Stimulated activated CD4-positive, alpha-beta T cell treated with anti-CD3 and anti-CD28 coated beads, Interleukin-12 subunit alpha, Interleukin-12 subunit beta, amount 100 ng/mL, for 4 hours (primary cell): ENCODE measurements around the gene FBLN7.

ENCODE experiments used
- DNase-seq: peaks from one replicate; pipeline ENCODE4 v3.0.0-alpha.2; 2020

FBLN7 gene

GRCh38 chr2:112159454-112159921, 21.3 kb downstream of the FBLN7 start:
- no peak for DNase-seq

DNA sequence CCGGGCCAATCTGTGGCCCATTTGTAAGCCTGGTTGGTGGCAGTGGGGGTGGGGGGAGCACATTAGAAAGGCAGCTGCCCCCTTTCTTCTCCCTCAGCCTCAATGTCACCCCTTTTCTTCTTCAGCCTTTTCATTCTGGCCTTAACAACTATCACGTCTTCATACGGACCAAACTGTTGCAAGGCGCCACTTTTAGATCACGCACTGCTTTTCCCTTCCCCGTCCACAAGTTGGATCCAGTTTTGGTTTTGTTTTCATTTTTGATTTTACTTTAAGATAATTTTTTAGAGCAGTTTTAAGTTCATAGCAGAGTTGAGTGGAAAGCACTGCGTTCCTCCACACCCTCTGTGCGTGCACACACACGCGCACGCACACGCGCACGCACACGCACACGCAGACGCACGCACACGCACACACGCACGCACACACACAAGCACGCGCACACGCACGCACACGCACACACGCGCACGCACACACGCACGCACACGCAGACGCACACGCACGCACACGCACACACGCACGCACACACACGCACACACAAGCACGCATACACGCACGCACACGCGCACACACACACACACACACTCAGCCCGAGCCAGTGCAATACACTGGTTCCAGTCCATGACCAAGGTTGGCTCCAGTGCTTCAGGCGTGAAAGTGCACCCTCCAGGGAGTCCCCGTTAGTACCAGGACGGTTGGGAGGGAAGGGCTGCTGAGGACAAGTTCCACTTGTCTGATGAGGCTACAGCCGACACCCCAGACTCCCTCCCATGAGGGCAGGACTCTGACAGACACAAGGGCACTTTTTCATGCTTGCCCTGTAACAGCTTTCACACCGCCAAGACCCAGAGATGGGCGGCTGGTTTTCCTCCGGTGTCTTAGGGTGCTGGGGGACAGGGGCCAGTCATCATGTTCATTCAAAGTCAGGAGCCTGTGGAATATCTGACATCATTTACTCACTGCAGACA, 22.4 kb downstream of the FBLN7 start:
- no peak for DNase-seq

DNA sequence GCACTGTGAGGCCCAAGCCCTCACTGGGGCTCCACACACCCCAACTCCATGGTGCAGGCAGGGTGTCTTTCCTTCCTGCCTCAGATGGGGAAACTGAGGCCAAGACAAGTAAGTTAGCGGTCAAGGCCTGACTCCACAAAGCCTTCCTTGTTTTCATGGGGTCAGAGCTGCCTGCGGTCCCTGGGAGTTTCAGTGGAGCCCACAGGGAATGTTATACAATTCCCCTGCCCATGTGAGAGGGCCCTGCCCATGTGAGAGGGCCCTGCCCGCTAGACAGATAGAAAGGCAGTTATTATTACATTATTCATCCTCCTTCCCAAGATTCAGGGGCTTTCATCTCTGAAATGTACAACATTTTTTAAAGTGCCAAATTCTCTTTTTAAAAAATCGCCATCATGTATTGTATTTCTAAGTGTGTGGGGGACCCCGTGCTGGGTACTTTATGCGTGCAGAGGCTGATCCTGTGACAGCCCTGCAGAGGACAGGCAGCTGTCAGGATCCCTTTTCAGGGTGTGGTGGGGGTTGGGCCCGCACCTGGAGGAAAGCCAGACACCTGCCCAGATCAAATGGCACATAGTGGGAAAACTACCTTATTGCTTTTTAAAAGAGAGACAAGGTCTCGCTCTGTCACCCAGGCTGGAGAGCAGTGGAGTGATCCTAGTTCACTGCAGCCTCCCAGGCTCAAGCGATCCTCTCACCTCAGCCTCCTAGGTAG, 23.4 kb downstream of the FBLN7 start:
- no peak for DNase-seq

GRCh38 chr2:112162341-112162740, 24.2 kb downstream of the FBLN7 start:
- DNase-seq: no peak

- no peak for DNase-seq
Observed at GRCh38 chr2:112162956-112163355, 24.8 kb downstream of the FBLN7 start.

DNA sequence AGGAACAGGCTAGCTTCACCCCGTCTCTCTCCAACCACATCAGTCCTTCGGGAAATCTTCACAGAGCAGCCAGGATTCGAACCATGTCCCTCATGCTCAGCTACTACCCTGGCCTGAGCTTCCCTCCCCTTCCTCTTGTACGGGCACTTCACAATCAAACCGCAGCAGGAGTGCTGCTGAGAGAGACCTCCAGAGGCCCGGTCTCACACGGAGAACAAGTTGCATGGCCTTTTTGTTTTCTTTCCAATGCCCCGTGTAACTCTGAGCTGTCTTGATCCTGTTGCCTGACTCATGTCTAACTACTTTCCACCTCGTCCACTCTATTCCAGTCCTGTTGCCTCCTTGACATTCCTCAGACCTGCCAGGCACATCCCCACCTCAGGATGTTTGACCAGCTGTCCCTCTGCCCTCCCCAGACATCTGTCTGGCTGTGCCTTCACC, 25.4 kb downstream of the FBLN7 start:
- no peak for DNase-seq

- no peak for DNase-seq
Observed at GRCh38 chr2:112164876-112165275, 26.7 kb downstream of the FBLN7 start.

GRCh38 chr2:112165296-112165695, 27.1 kb downstream of the FBLN7 start:
- DNase-seq: no peak

- peak; percentile 36 for DNase-seq
Observed at GRCh38 chr2:112166806-112167499, 28.8 kb downstream of the FBLN7 start.

DNA sequence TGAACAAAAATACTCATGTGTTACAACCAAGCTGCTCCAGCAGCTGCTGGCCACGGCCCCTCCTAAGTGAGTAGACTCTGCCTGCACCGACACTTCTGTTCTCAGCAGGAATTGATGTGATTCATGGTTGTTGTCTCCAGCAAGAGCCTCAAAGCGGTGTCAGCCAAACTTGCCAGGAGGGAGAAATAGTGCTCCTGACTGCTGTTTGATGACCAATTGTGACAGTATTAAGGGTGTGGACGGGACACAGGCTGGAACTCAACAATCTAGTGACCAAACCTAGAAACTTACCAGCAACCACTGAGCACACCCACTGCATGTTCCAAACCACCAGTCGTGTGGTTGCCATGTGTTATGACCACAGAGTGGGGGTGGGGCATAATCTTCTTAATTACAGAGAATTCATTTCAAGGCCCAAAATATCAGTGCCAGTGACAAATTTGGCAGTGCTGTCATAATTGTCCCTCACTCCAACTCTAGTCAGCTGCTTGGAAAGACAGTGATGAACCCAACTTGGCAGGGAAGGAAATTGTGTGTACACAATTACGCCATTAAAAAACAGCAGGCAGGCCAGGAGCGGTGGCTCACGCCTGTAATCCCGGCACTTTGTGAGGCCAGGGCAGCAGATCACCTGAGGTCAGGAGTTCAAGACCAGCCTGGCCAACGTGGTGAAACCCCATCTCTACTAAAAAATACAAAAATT, 30.4 kb downstream of the FBLN7 start:
- no peak for DNase-seq

DNA sequence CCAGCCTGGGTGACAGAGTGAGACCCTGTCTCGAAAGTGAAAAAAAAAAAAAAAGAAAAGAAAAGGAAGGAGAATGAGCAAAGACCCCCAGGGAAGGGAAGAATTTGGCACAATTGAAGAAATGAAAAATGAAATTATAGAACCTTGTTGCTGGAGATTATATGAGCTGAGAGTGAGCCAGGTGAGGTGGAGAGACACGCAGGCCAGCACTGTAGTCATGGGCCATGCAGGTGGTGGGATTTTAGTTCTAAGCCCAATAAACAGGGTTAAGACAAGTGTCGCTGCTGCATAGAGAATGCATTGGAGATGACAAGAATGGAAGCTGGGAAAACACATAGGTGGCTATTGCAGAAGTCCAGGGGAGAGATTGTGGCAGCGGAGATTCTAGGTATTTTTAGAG, 32.3 kb downstream of the FBLN7 start:
- no peak for DNase-seq

GRCh38 chr2:112173646-112174319, 35.6 kb downstream of the FBLN7 start:
- no peak for DNase-seq

DNA sequence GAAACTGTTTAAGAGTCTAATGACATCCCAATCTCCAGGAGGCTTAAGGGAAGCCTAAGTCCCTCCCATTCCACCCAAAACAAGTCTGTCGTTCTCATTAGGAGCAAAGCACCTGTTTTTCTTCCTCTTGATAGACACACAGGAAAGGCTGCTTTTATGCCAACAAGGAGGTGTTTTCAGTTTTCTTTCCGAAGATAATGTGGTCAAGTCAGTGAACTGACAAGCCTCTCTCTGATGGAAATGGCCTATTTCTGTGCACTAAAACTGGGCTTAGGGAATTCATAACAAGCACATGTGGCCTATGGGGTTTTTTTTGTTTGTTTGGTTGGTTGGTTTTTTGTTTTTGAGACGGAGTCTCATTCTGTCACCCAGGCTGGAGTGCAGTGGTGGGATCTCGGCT, 36.2 kb downstream of the FBLN7 start:
- DNase-seq: no peak

- no peak for DNase-seq
Observed at GRCh38 chr2:112175333-112175732, 37.1 kb downstream of the FBLN7 start.

DNA sequence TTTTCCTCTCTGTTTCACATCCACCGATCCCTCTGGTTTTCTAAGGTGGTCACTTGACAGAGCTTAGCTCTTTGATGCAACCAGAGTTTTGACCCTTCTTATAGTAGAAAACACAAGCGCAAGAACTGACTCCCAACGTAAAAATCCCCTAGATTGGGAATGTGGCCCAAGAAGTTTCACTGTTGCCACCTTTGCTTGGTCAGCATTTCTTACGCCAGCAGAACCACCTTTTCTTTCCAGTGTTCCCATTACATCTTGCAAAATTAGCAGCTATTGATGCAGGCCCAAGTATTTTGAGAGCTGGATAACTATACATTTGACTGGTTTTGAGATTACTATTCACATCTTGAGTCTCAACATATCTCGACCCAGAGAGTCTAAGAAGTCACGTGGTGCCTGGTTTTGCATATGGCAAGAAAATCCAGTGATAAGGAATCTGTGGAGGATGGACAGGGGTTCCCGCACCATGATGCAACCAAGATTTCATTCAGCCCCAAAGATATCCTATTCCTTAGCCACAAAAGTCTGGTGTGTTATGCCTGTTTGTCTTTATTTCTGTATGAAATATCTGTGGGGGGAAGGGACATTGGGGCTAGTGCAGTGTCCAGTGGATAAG, 37.9 kb downstream of the FBLN7 start:
- no peak for DNase-seq

DNA sequence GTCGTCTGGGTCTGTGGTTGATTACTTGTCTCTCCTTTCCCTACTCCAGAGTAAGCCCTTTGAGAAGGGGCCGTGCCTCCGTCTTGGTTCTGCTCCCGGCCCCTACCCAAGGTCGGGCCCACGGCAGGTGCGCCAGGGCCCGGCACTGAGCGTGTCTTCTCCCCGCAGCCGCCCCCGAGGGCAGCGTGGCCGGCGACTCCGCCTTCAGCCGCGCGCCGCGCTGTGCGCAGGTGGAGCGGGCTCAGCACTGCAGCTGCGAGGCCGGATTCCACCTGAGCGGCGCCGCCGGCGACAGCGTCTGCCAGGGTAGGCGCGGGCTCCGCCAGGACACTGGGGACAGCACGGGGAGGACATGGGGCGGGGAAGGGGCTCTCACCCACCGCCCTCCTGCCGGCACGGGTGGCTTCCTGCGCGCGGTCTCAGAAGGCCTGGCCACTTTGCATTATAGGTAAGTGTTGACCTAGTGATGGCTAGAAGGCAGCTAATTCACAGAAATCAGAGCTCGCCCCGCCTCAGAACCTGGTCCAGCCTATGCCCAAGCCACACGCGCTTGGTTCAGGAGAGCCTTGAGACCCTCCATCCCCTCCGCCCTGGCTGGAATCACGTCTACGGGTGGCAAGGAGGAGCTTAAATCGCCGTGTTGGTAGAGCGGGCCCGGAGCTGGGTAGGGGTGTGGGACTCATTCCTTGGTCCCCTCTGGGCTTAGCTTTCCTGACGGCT, 43.5 kb downstream of the FBLN7 start:
- peak; percentile 65 for DNase-seq

- DNase-seq: peak; percentile 49
Observed at GRCh38 chr2:112182581-112183034, 44.4 kb downstream of the FBLN7 start.

DNA sequence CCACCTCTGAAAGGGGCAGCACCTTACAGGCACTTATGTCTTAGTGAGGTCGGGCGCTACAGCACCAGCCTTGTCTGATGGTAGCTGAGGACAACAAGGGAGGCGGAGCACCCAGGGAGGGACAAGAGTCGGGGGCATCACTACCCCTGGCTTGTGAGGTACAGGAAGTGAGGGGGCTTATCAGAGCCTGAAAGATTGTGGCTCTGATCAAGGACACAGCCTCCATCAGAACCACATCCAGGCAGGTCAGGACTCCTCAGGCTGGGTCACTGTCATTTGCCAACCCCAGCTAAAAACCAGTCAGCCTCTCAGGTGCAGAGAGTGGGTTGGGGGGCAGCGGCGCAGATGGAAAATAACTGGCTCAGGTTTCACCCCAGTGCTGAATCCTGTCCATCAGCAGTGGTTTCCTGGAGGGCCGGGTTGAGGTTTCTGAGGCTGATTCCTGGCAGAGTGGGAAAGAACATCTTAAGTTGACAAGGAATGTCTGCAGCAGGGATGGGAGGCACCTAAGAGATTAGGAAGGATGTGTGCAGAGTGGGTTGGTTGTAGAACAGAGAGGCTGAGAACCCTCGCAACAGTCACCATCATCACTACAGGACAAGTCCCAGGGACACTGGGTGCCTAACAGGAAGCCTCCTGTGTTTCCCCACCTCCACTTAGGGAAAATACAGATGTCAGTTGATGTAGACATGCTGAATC, 45.3 kb downstream of the FBLN7 start:
- no peak for DNase-seq

DNA sequence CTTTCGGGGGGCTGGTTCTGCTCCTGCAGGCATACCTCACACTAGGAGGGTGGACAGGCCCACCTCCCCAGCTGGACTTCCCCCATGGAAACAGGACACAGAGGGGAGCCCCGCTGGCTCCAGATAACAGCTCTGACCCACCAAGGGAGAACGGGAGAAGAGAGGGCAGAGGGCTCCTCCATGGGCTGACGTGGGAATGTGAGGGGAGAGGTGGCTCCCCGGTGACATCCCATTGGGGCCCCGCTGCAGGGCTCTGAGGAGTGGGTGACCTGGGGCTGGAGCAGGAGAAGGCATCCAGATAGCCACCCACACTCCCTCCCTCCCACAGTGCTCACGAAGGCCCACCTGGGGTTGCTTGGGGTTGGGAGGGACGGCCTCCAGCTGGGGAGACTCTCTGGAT, 45.9 kb downstream of the FBLN7 start:
- no peak for DNase-seq

DNA sequence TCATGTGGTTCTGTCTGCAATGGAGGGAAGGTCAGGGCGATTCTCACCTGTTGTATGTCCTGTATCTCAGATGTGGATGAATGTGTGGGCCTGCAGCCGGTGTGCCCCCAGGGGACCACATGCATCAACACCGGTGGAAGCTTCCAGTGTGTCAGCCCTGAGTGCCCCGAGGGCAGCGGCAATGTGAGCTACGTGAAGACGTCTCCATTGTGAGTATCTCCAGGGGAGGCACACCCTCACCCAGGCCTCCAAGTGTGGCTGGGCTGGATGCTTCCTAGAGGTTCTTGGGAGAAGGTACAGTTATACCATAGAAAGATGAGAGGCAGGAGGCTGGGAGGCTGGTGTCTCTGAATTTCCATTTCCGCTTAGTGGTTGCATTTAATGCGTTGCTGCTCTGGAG, 46.9 kb downstream of the FBLN7 start:
- DNase-seq: no peak
